HG02642 (cell line): ENCODE data around the gene RPS27.

Source experiments
- ATAC-seq: cut with Tn5 transposase; IDR thresholded peaks from one replicate; pipeline ENCODE4 v1.9.1; 2021; ENCODE audit warnings: mild to moderate bottlenecking; ENCODE audit not compliant: unreplicated experiment, poor library complexity

RPS27 gene

GRCh38 chr1:153990468-153991150 lies at the start of gene RPS27:
TSS of gene RPS27 (plus strand) at chr1:153990762. CDS start at chr1:153990797, 35 bp downstream.
- peak; percentile 80 for ATAC-seq

GRCh38 chr1:153941826-153942725 lies 48.5 kb upstream of the RPS27 start:
- ATAC-seq = no peak

- ATAC-seq = no peak
These were observed 47.6 kb upstream of the RPS27 start for GRCh38 chr1:153942766-153943549.

GRCh38 chr1:153944005-153944826 lies 46.3 kb upstream of the RPS27 start:
- no peak for ATAC-seq

GRCh38 chr1:153944827-153945117 lies 45.8 kb upstream of the RPS27 start:
- no peak for ATAC-seq

- no peak for ATAC-seq
These were observed 45.3 kb upstream of the RPS27 start for GRCh38 chr1:153945131-153945794.

GRCh38 chr1:153945795-153946621 lies 44.6 kb upstream of the RPS27 start:
- ATAC-seq = peak; percentile 74

GRCh38 chr1:153946622-153947241 lies 43.8 kb upstream of the RPS27 start, which contains the start of gene DENND4B:
TSS of gene DENND4B (minus strand) at chr1:153946718. CDS start at chr1:153944374, 2,344 bp downstream.
- peak; percentile 72 for ATAC-seq

- ATAC-seq = no peak
These were observed 39.4 kb upstream of the RPS27 start for GRCh38 chr1:153951183-153951582.

- ATAC-seq = no peak
These were observed 38.8 kb upstream of the RPS27 start for GRCh38 chr1:153951801-153952200.

GRCh38 chr1:153953859-153954365 lies 36.6 kb upstream of the RPS27 start:
- ATAC-seq = no peak

- ATAC-seq = no peak
These were observed 35.7 kb upstream of the RPS27 start for GRCh38 chr1:153954826-153955225.

- no peak for ATAC-seq
These were observed 33.4 kb upstream of the RPS27 start for GRCh38 chr1:153956997-153957715.

GRCh38 chr1:153957744-153958110 lies 32.8 kb upstream of the RPS27 start:
- peak; percentile 3 for ATAC-seq

GRCh38 chr1:153958111-153958960 lies 32.2 kb upstream of the RPS27 start, which contains the start of gene CRTC2:
TSS of gene CRTC2 (minus strand) at chr1:153958612. CDS start at chr1:153958497, 115 bp downstream.
- ATAC-seq = peak; percentile 78

- no peak for ATAC-seq
These were observed 31.7 kb upstream of the RPS27 start for GRCh38 chr1:153958961-153959260.

- ATAC-seq = no peak
These were observed 31.1 kb upstream of the RPS27 start for GRCh38 chr1:153959454-153959853.
